ENCODE measurements around the gene MACROD2. TPM values are rescaled to one million over a fixed set of nuclear protein-coding genes. Genes with fewer than 3 reads are reported as not detected.

Gene MACROD2
- total RNA-seq, 4 donors from 2014 or later = 8.7 to 17.8 (median 10.8) TPM

DNA sequence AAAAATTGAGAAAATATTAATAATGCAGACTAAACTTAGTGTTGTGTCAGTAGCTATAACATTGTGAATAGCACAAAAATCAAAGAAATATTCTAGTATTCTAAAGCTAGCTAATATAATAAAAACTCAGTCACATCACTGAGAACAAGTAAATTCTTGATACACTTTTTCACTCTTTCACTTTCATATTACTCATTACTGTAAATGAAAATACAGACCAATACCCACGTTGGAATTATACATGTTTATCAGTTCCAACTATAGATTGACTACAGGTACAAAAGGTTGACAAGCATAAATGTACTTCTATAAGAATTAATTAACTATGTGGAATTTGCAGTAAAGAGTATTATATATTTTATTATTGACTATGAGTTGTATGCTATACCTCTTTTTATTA lies 1385.5 kb downstream of the MACROD2 start:
- no peak for DNase-seq
- WGBS, 2 donors = 90 to 91% methylated on average over 1 of the region's 1 CpG
- no peaks in the 10 kb centered on the region for H3K27me3 ChIP-seq
- intact Hi-C loops (cut with DNase I) = no loop called here
- no peak overlapping the region for H3K27ac ChIP-seq
- H3K4me3 ChIP-seq (replicated peaks in 1 of 3) = no peak overlapping the region
- H3K9me3 ChIP-seq = no peaks in the 10 kb centered on the region
- H3K36me3 ChIP-seq = no peaks in the 10 kb centered on the region
- TF ChIP-seq, protein P1, sequence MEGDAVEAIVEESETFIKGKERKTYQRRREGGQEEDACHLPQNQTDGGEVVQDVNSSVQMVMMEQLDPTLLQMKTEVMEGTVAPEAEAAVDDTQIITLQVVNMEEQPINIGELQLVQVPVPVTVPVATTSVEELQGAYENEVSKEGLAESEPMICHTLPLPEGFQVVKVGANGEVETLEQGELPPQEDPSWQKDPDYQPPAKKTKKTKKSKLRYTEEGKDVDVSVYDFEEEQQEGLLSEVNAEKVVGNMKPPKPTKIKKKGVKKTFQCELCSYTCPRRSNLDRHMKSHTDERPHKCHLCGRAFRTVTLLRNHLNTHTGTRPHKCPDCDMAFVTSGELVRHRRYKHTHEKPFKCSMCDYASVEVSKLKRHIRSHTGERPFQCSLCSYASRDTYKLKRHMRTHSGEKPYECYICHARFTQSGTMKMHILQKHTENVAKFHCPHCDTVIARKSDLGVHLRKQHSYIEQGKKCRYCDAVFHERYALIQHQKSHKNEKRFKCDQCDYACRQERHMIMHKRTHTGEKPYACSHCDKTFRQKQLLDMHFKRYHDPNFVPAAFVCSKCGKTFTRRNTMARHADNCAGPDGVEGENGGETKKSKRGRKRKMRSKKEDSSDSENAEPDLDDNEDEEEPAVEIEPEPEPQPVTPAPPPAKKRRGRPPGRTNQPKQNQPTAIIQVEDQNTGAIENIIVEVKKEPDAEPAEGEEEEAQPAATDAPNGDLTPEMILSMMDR (IDR thresholded peaks at IDR 0.05) = no peak
- no peak for TF ChIP-seq POLR2A (IDR thresholded peaks at IDR 0.05)
- H3K4me1 ChIP-seq = no peaks in the 10 kb centered on the region

DNA sequence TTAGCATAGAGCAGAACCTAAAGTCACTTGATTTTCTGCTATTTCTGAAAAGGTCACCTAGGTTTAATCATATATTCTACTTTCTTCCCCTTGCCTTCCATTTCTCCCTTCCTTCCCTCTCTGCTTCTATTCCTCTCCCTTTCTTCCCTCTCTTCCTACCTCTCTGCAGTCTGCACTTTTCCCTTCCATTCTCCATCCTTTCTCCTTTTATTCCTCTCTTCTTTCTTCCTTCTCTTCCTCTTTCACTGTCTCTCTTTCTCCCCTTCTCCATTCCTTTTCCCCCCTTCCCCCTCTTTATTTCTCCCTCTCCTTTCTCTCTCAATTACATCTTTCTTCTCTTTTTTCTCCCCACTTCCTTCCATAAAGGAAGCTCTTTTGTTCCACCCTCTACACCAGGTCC lies 1391.9 kb downstream of the MACROD2 start:
- intact Hi-C loops (cut with DNase I) = no loop called here

DNA sequence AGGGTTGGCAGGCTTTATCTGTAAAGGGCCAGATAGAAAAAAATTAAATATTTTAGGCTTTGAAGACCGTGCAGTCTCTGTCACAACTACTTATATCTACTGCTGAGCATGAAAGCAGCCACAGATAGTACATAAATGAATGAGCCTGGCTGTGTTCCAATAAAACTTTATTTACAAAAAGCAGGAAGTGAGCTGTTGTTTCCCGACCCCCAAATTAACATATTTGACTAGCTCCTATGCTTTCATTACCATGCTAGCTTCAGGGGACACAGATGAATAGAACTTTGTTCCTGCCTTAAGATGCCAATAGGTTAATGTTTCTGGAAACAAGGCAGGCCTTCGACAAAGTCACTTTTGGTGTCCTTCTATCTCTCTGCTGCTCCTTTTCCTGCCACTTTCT lies 1400.1 kb downstream of the MACROD2 start:
- 76 to 84% methylated on average over 3 of the region's 3 CpGs for WGBS, 2 donors

More for the DNA sequence above, 1391.9 kb downstream of the MACROD2 start:
- no peaks in the 10 kb centered on the region for H3K36me3 ChIP-seq
- H3K27ac ChIP-seq = no peak overlapping the region
- TF ChIP-seq POLR2A (IDR thresholded peaks at IDR 0.05) = no peak
- TF ChIP-seq, protein P1 (IDR thresholded peaks at IDR 0.05) = no peak
- DNase-seq = no peak
- H3K4me3 ChIP-seq (replicated peaks in 1 of 3) = no peak overlapping the region
- H3K9me3 ChIP-seq = no peaks in the 10 kb centered on the region
- no peaks in the 10 kb centered on the region for H3K27me3 ChIP-seq
- no peaks in the 10 kb centered on the region for H3K4me1 ChIP-seq

DNA sequence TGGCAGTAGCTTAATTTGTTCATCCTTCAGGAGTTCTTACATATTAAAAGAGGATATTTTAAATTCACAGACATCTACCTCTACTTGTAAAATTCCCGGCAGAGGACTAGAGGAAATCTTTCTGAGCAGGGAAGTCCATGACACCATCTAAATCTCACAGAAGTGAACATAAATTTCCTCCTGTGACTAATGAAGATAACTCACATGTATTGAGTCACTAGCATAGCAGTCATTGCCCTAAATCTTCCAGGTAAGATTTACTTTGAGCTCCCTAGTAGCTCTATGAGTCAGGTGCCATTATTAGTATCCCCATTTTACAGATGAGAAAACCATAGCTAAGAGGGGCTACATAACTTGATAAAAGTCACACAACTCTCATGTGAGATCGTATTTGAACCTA lies 1400.7 kb downstream of the MACROD2 start:
- Histone ChIP-seq H3K27me3 (no peaks in the 10 kb centered on the region), H3K4me1 (no peaks in the 10 kb centered on the region), H3K4me3 (replicated peaks in 1 of 3) (no peak overlapping the region), H3K36me3 (no peaks in the 10 kb centered on the region), H3K9me3 (no peaks in the 10 kb centered on the region), H3K27ac (no peak overlapping the region)
- TF ChIP-seq, protein P1 (IDR thresholded peaks at IDR 0.05) = no peak
- TF ChIP-seq POLR2A (IDR thresholded peaks at IDR 0.05) = no peak
- DNase-seq = no peak
- WGBS, 2 donors = 92 to 96% methylated on average over 2 of the region's 2 CpGs
- intact Hi-C loops (cut with DNase I) = no loop called here

More for the DNA sequence above, 1400.1 kb downstream of the MACROD2 start:
- Histone ChIP-seq H3K36me3 (no peaks in the 10 kb centered on the region), H3K4me3 (replicated peaks in 1 of 3) (no peak overlapping the region), H3K4me1 (no peaks in the 10 kb centered on the region), H3K27me3 (no peaks in the 10 kb centered on the region), H3K9me3 (no peaks in the 10 kb centered on the region), H3K27ac (no peak overlapping the region)
- intact Hi-C loops (cut with DNase I) = no loop called here
- no peak for DNase-seq
- TF ChIP-seq, protein P1 (IDR thresholded peaks at IDR 0.05) = no peak
- TF ChIP-seq POLR2A (IDR thresholded peaks at IDR 0.05) = no peak

DNA sequence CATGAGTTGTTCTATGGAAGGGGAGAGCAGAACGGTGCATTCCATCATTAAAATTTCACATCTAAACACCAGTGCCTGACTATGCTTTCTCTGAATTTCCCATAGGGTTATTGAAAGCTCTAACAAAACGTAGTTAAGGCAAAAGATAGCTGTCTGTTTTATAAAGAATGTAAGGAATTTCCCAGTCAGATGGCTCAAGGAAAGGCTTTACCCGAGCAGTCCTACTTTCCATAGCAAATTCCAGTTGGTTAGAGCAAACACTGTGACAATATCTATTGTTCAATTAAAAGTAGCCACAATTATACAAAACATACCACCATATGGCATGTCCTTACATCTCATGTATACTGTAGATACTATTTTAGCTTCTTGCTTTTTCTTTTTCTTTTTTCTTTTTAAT lies 1401.6 kb downstream of the MACROD2 start:
- H3K9me3 ChIP-seq = no peaks in the 10 kb centered on the region
- intact Hi-C loops (cut with DNase I) = no loop called here
- H3K27ac ChIP-seq = no peak overlapping the region
- WGBS, 2 donors = 73 to 74% methylated on average over 3 of the region's 3 CpGs
- no peaks in the 10 kb centered on the region for H3K4me1 ChIP-seq
- H3K36me3 ChIP-seq = no peaks in the 10 kb centered on the region
- no peak for DNase-seq
- H3K27me3 ChIP-seq = no peaks in the 10 kb centered on the region
- TF ChIP-seq, protein P1 (IDR thresholded peaks at IDR 0.05) = no peak
- no peak for TF ChIP-seq POLR2A (IDR thresholded peaks at IDR 0.05)
- H3K4me3 ChIP-seq (replicated peaks in 1 of 3) = no peak overlapping the region
